Activated T-cell treated with anti-CD3 and anti-CD28 coated beads, Interleukin-2, amount 50 U/mL, for 72 hours (primary cell): ENCODE data around the gene ARHGAP42. TPM values are rescaled to one million over a fixed set of nuclear protein-coding genes. Genes with fewer than 3 reads are reported as not detected.
"Not testable (repeated sequence)": the region's sequence is repeated elsewhere in the genome, so short reads cannot be mapped to it uniquely, and the experiment has no call there.

Experiments used
- ATAC-seq, 2 donors: fragments of 150-1000 bp; cut with Tn5 transposase; replicated peaks in 1 of 2; 2 replicates each; pipeline ENCODE4 v1.10.0; 2021; ENCODE audit warnings: moderate library complexity in 2 of 2, mild to moderate bottlenecking in 1 of 2
- DNase-seq, 2 donors: peaks; one replicate each; pipeline ENCODE4 v3.0.0; 2021 to 2022; ENCODE audit warnings: mixed read lengths in 1 of 2
- H3K27ac Mint-ChIP-seq: one replicate; pipeline ENCODE4 v1.8.0; 2022; ENCODE audit warnings: mild to moderate bottlenecking, moderate library complexity, mixed read lengths
- H3K27me3 Mint-ChIP-seq: one replicate; pipeline ENCODE4 v1.8.0; 2022; ENCODE audit warnings: low read depth, mixed read lengths
- H3K36me3 Mint-ChIP-seq, 2 donors: one replicate each; pipeline ENCODE4 v1.8.0; 2022; ENCODE audit warnings: mixed read lengths in 2 of 2, mild to moderate bottlenecking in 1 of 2; ENCODE audit not compliant: insufficient read depth in 2 of 2
- H3K4me1 Mint-ChIP-seq: one replicate; pipeline ENCODE4 v1.8.0; 2022; ENCODE audit warnings: low read depth, mixed read lengths
- H3K4me3 Mint-ChIP-seq, 2 donors: one replicate each; pipeline ENCODE4 v1.8.0; 2022; ENCODE audit warnings: mild to moderate bottlenecking in 2 of 2, mixed read lengths in 2 of 2, moderate library complexity in 2 of 2
- H3K9me3 Mint-ChIP-seq, 2 donors: one replicate each; pipeline ENCODE4 v1.8.0; 2022; ENCODE audit warnings: mixed read lengths in 2 of 2
- total RNA-seq, 2 donors: library from RNA; stranded (reverse); gene quantifications; one replicate each; pipeline ENCODE4 v1.2.3, GENCODE V29; 2022

Gene ARHGAP42, protein sequence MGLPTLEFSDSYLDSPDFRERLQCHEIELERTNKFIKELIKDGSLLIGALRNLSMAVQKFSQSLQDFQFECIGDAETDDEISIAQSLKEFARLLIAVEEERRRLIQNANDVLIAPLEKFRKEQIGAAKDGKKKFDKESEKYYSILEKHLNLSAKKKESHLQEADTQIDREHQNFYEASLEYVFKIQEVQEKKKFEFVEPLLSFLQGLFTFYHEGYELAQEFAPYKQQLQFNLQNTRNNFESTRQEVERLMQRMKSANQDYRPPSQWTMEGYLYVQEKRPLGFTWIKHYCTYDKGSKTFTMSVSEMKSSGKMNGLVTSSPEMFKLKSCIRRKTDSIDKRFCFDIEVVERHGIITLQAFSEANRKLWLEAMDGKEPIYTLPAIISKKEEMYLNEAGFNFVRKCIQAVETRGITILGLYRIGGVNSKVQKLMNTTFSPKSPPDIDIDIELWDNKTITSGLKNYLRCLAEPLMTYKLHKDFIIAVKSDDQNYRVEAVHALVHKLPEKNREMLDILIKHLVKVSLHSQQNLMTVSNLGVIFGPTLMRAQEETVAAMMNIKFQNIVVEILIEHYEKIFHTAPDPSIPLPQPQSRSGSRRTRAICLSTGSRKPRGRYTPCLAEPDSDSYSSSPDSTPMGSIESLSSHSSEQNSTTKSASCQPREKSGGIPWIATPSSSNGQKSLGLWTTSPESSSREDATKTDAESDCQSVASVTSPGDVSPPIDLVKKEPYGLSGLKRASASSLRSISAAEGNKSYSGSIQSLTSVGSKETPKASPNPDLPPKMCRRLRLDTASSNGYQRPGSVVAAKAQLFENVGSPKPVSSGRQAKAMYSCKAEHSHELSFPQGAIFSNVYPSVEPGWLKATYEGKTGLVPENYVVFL
- total RNA-seq, result under 1 TPM in 1 of 2 donors, not detected in 1; 0.28 TPM

DNA sequence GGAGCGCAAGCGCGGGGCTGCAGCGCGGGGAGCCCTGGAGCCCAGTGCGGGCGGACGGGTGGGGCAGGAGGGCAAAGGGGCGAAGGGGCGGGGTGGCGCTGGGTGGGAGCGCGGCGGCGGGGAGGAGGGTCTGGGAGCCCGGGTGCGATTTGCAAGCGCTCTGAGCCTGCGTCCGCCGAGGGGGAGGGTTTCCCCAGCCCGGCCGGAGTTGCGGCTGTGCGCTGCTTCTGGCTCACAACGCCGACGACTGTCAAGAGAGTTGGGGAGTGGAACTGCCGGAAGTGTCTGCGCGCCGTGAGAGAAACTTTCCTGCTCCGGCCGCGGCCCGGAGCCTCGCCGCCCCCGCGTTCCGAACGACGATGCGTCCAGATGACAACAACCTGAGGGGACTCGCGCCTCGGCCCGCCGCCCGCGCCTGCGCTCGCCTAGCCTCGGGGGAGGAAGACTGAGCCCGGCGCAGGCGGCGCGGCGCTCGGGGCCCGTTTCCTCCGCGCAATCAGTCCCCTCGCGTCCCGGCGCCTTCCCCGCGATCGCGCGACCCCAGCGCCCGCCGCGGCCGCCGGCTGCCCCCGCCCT, at the start of gene ARHGAP42:
TSS of gene ARHGAP42 (plus strand) at position 235 of the 576 bp plus-strand sequence. CDS start 391 bp downstream, outside the sequence.
- Mint-ChIP-seq H3K27me3 (peaks cover 36% of the 10 kb centered on the region), H3K4me3 (peak within 1 kb of the TSS; percentile 76 to 86), H3K9me3 (no peaks in the 10 kb centered on the region), H3K4me1 (peaks cover 15% of the 10 kb centered on the region), H3K27ac (no peak within 1 kb of the TSS), H3K36me3 (peaks cover 0 to 2% of the 10 kb centered on the region in 2 donors)
- DNase-seq (peak; percentile 36 to 44), ATAC-seq (peak; percentile 70 to 72)

DNA sequence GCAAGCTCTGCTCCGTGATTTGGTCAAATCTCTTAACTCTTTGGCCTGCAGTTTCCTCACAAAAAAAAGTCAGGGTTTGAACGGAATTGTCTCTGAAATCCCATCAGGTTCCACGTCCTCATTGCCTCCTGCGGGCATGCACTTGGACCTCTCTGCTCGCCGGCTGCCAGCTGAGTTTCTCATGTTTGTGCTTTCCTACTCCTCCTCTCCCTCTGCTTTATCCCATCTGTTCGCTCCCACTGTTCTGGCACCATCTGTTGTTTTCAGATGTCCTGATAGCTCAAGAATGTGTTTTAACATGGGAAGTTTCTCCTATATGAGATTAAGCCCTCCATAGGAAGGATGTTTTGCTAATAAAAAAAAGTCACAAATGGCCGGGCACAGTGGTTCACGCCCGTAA, 49.4 kb upstream of the ARHGAP42 start:
- no peak for DNase-seq

DNA sequence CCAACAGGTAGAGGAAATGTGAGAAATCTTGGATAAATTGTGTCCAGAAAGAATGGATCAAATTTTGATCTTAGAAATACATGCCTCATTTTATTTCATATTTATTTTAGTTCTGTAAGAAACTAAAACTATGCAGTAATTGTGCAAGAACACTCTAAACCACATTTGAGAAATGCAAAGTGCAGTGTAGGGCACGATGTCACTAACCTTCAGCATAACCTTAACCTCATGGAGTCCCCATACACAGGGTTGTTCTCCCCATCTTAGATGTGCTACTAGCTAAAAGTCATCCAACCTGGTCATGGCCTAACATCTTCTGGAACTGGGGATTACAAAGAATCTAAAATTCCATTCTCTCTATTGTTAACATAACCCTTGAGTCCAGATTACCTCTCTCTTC, 48.4 kb upstream of the ARHGAP42 start:
- Mint-ChIP-seq H3K27me3 (no peaks in the 10 kb centered on the region), H3K27ac (no peak overlapping the region), H3K4me3 (no peak overlapping the region), H3K4me1 (no peaks in the 10 kb centered on the region), H3K9me3 (peaks cover 4 to 7% of the 10 kb centered on the region in 2 donors), H3K36me3 (no peaks in the 10 kb centered on the region)
- DNase-seq, result no peak
- ATAC-seq, result no peak

More for the DNA sequence above, 49.4 kb upstream of the ARHGAP42 start:
- no peaks in the 10 kb centered on the region for H3K27me3 Mint-ChIP-seq
- H3K4me1 Mint-ChIP-seq, result no peaks in the 10 kb centered on the region
- H3K27ac Mint-ChIP-seq, result no peak overlapping the region
- no peaks in the 10 kb centered on the region for H3K36me3 Mint-ChIP-seq
- H3K4me3 Mint-ChIP-seq, result no peak overlapping the region
- no peak for ATAC-seq
- peaks cover 4 to 7% of the 10 kb centered on the region in 2 donors for H3K9me3 Mint-ChIP-seq

DNA sequence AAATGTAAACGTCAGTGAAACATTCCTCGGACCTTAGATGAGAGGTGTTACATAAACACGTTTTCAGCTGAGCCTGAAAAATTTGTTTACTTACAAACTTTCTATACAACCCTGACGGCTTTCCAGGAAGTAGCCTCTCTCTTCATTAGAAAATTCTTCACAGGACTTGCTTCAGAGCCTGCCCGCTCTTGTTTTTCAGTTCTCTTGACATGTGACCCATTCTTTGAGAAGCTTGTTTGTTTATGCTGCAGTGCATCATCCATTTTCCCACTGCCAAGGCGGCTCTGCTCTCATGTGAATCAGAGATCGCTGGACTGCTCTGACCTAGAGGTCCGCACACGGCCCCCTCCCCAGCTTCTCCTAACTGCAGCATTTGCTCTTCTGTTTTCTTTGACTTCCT, 47.9 kb upstream of the ARHGAP42 start:
- Mint-ChIP-seq H3K36me3 (no peaks in the 10 kb centered on the region), H3K27ac (no peak overlapping the region), H3K4me1 (no peaks in the 10 kb centered on the region), H3K27me3 (no peaks in the 10 kb centered on the region), H3K4me3 (no peak overlapping the region), H3K9me3 (peaks cover 4 to 7% of the 10 kb centered on the region in 2 donors)
- DNase-seq, result no peak
- ATAC-seq, result no peak

DNA sequence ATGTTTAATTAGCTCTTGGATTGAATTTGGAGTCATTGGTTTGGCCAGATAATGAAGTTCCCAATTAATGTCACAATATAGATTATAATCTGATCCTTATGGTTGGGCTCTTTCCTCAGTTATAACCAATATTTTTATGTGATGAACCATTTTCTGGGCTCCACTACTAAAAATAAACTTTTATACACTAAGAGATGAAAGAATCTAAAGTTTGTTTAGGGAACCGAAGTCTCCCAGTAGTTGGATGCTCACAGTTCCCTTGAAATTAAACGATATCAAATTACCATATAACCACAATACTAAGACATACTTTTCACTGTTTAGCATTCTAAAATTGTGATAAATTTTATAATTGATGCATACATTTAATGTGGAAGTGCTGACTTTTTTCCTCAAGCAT, 47.0 kb upstream of the ARHGAP42 start:
- no peak for DNase-seq
- peaks cover 4 to 6% of the 10 kb centered on the region in 2 donors for H3K9me3 Mint-ChIP-seq
- H3K4me1 Mint-ChIP-seq, result no peaks in the 10 kb centered on the region
- H3K27ac Mint-ChIP-seq, result no peak overlapping the region
- H3K27me3 Mint-ChIP-seq, result no peaks in the 10 kb centered on the region
- H3K36me3 Mint-ChIP-seq, result no peaks in the 10 kb centered on the region
- H3K4me3 Mint-ChIP-seq, result no peak overlapping the region
- ATAC-seq, result no peak

DNA sequence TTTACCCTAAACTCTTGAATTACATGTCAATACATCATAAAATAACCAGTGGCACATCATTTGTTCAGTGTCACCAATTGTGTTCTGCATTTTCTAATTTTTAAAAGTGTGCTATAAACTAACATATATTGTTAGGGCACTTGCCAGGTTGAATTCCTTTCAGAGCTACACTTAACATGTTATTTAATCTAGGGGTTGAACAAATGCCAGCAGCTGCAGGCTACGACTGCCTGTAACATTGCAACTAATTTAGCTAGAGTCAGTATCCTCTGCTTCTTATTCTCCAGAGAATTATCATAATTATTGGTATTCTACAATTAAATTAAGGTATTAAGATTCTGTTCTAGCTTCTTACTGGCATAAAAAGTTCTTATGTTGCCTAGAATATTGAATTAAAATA, 46.4 kb upstream of the ARHGAP42 start:
- ATAC-seq, result no peak
- Mint-ChIP-seq H3K36me3 (no peaks in the 10 kb centered on the region), H3K4me3 (no peak overlapping the region), H3K27ac (no peak overlapping the region), H3K4me1 (no peaks in the 10 kb centered on the region), H3K9me3 (peaks cover 6% of the 10 kb centered on the region in 2 donors), H3K27me3 (no peaks in the 10 kb centered on the region)
- no peak for DNase-seq

DNA sequence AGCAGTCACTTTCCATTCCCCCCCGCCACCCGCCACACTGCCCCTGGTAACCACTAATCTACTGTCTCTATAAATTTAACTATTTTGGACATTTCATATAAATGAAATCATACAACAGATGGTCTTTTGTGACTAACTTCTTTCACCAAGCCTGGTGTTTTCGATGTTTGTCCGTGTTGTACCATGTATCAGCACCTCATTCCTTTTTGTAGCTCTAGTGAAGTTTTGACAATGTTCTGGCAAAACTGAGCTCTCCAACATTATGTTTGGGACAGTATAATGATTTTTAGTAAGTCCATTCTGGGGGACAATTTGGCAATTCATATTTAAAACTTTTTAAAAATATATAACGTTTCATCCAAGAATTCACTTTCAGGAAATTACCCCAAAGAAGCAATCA, 45.6 kb upstream of the ARHGAP42 start:
- Mint-ChIP-seq H3K36me3 (no peaks in the 10 kb centered on the region), H3K4me3 (no peak overlapping the region), H3K27me3 (no peaks in the 10 kb centered on the region), H3K27ac (no peak overlapping the region), H3K9me3 (peaks cover 7 to 9% of the 10 kb centered on the region in 2 donors), H3K4me1 (no peaks in the 10 kb centered on the region)
- ATAC-seq (no peak), DNase-seq (no peak)

DNA sequence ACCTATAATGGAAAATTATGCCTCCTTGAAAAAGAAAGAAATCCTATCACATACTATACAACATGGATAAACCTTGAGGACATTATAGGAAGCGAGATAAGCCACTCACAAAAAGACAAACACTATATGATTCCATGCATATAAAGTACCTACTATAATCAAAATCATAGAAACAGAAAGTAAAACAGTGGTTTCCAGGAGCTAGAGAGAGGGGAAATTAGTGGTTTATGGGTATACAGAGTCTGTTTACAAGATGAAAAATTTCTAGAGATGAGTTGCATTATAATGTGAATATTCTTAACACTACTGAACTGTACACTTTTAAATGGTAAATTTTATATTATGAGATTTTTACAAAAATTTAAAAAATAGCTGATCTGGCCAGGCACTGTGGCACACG, 40.5 kb upstream of the ARHGAP42 start:
- ATAC-seq (no peak), DNase-seq (no peak)
- Mint-ChIP-seq H3K4me1 (no peaks in the 10 kb centered on the region), H3K36me3 (no peaks in the 10 kb centered on the region), H3K4me3 (no peak overlapping the region), H3K27ac (no peak overlapping the region), H3K9me3 (peaks cover 8 to 9% of the 10 kb centered on the region in 2 donors), H3K27me3 (no peaks in the 10 kb centered on the region)

DNA sequence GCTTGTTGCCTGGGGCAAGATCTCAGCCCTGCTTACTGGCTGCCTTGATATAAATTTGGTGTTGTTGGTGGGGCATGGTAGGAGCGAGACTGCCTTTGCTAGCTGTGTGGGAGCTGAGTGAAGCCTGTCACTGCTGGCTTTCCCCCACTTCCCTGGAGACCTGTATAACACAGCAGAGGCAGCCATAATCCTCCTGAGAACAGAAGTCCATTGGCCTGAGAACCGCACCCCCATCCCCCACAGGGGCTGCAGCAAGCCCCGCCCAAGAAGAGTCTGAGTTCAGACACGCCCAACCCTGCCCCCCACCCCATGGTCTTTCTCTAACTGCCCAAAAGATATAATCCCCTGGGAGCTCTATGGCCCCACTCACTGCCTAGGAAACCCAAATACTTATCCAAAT, 39.2 kb upstream of the ARHGAP42 start:
- H3K9me3 Mint-ChIP-seq, result peaks cover 15% of the 10 kb centered on the region in 2 donors
- DNase-seq, result no peak
- no peaks in the 10 kb centered on the region for H3K27me3 Mint-ChIP-seq
- no peak overlapping the region for H3K4me3 Mint-ChIP-seq
- ATAC-seq, result no peak
- H3K36me3 Mint-ChIP-seq, result peaks cover 0 to 3% of the 10 kb centered on the region in 2 donors
- no peak overlapping the region for H3K27ac Mint-ChIP-seq
- H3K4me1 Mint-ChIP-seq, result no peaks in the 10 kb centered on the region

DNA sequence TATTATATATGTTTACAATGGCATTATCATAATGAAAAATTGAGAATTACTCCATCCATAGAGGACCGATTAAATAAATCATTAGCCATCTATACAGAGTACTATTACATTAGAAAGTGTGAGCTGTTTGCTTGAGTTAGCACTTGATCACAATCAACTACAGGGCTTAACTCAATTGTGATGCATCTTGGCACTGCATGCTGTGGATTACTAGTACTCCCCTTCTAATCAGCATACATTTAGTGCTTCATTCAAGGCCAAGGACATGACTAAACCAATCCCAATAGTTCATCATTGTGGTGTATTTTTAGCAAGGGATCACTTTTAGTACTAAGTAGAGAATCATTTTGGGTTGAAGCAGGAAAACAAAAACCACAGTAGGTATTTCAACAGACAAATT, 23.5 kb upstream of the ARHGAP42 start:
- Mint-ChIP-seq H3K36me3 (peaks cover 0 to 2% of the 10 kb centered on the region in 2 donors), H3K4me1 (no peaks in the 10 kb centered on the region)
- DNase-seq, result no peak

DNA sequence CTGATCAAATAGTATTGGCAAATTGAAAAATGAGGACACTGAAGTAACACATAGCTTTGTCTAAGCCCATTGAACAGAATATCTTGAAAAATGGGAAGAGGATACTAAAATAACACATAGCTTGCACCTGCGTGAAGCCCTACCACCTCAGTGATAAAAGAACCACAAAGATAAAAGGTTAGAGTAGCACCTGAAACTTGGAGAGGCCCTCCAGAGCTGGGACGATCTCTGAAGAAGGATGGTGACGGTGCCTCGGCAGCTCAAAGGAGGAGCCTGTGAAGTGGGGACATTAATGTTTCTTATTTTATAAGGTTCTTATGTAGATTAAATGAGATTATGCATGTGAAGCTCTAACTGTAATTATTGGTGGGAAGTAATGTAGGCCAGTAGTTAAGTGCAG, 23.1 kb upstream of the ARHGAP42 start:
- Mint-ChIP-seq H3K9me3 (peaks cover 2 to 5% of the 10 kb centered on the region in 2 donors), H3K4me1 (no peaks in the 10 kb centered on the region), H3K27me3 (no peaks in the 10 kb centered on the region), H3K27ac (no peak overlapping the region), H3K4me3 (no peak overlapping the region), H3K36me3 (peaks cover 0 to 2% of the 10 kb centered on the region in 2 donors)
- no peak for DNase-seq
- ATAC-seq, result no peak

More for the DNA sequence above, 23.5 kb upstream of the ARHGAP42 start:
- Mint-ChIP-seq H3K4me3 (no peak overlapping the region), H3K27me3 (no peaks in the 10 kb centered on the region), H3K27ac (no peak overlapping the region), H3K9me3 (peaks cover 5 to 6% of the 10 kb centered on the region in 2 donors)
- no peak for ATAC-seq

DNA sequence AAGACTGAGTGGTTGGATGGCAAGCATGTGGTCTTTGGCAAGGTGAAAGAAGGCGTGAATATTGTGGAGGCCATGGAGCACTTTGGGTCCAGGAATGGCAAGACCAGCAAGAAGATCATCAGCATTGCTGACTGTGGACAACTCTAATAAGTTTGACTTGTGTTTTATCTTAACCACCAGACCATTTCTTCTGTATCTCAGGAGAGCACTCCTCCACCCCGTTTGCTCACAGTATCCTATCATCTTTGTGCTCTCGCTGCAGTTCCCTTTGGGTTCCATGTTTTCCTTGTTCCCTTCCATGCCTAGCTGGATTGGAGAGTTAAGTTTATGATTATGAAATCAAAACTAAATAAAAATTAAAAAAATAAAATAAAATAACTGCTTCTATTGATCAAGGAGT, 20.3 kb upstream of the ARHGAP42 start:
- not testable (repeated sequence) for ATAC-seq, H3K9me3 Mint-ChIP-seq, DNase-seq, H3K4me1 Mint-ChIP-seq, H3K27me3 Mint-ChIP-seq, H3K27ac Mint-ChIP-seq, H3K4me3 Mint-ChIP-seq, H3K36me3 Mint-ChIP-seq

DNA sequence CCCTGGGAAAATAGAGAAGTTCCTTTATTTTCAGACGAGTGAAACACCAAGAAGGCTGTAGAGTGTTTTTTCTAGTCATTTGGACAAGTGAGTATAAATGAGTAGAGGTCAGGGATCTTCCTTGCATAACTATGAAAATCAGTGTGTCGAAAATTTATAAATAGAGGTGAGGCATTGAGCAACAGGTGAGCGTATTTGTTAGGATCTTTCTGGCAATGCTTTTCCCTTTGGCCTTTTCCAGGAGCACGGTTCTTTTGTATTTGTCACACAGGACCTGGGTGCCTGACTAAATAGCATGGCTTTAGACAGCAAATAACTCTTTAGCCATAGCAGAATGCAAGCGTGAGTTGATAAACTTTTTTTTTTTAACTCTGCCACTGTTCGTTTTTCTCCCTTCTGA, 19.6 kb upstream of the ARHGAP42 start:
- DNase-seq (no peak), ATAC-seq (no peak)
- Mint-ChIP-seq H3K27me3 (no peaks in the 10 kb centered on the region), H3K9me3 (peaks cover 2 to 3% of the 10 kb centered on the region in 2 donors), H3K27ac (no peak overlapping the region), H3K36me3 (no peaks in the 10 kb centered on the region), H3K4me3 (no peak overlapping the region), H3K4me1 (no peaks in the 10 kb centered on the region)
